B cell (primary cell): ENCODE data around the gene HS3ST3B1. TPM values are rescaled to one million over a fixed set of nuclear protein-coding genes. Genes with fewer than 3 reads are reported as not detected.

Experiments used
- ATAC-seq: fragments of 200-7000 bp; cut with Tn5 transposase; one replicate; pipeline ENCODE4 v1.10.0; 2021; ENCODE audit warnings: low read depth, mild to moderate bottlenecking, moderate number of reproducible peaks, moderate library complexity
- CTCF ChIA-PET: fragments of 350-600 bp; sonication (Branson Sonifier 250); formaldehyde crosslinking; loops from one replicate; lab custom pipeline; 2021; ENCODE audit warnings: antibody characterized with exemption, inconsistent platforms; lab: Charles Lee
- POLR2A ChIA-PET: fragments of 350-600 bp; sonication (Branson Sonifier 250); formaldehyde crosslinking; loops from one replicate; lab custom pipeline; 2021; ENCODE audit warnings: antibody characterized with exemption; lab: Charles Lee
- DNase-seq: peaks from one replicate; pipeline ENCODE4 v3.0.0; 2013
- H2AFZ ChIP-seq: 2 replicates; pipeline ENCODE4 v1.6.1; 2012; ENCODE audit warnings: mild to moderate bottlenecking, low read depth, low read length; ENCODE audit not compliant: insufficient read depth, poor library complexity, severe bottlenecking
- H3K27ac ChIP-seq, 2 donors: 1 replicate in 1 of 2; 2 replicates in 1 of 2; pipeline ENCODE4 v1.5.1; 2012 to 2013; ENCODE audit warnings: low read length in 2 of 2, mild to moderate bottlenecking in 2 of 2, moderate library complexity in 1 of 2
- H3K27me3 ChIP-seq, 4 experiments: fragments of 200-600 bp in 1 of 4; sonication (generic) in 1 of 4; replicated peaks in 1 of 4; 1 replicate in 2 of 4; 2 replicates in 2 of 4; pipeline versions ENCODE4 v1.6.1 to v1.7.0; 2013 to 2016; ENCODE audit warnings: low read length in 3 of 4, mild to moderate bottlenecking in 2 of 4, mixed read lengths in 1 of 4, moderate library complexity in 1 of 4; ENCODE audit not compliant: insufficient read depth in 4 of 4, control insufficient read depth in 3 of 4; ENCODE audit errors: control extremely low read depth in 1 of 4
- H3K36me3 ChIP-seq, 2 experiments: replicated peaks in 1 of 2; 1 replicate in 1 of 2; 2 replicates in 1 of 2; pipeline versions ENCODE4 v1.6.1 to v1.7.1; 2013; ENCODE audit warnings: low read length in 1 of 2; ENCODE audit not compliant: insufficient read depth in 2 of 2, control insufficient read depth in 1 of 2; ENCODE audit errors: control extremely low read depth in 1 of 2, extremely low read depth in 1 of 2
- H3K4me1 ChIP-seq, 2 donors: fragments of 200-600 bp in 1 of 2; sonication (generic) in 1 of 2; 1 replicate in 1 of 2; 2 replicates in 1 of 2; pipeline versions ENCODE4 v1.5.1 to v1.6.1; 2013 to 2017; ENCODE audit warnings: low read length in 2 of 2; ENCODE audit not compliant: control insufficient read depth in 2 of 2, insufficient read depth in 2 of 2
- H3K4me2 ChIP-seq: replicated peaks from 2 replicates; pipeline ENCODE3; 2012; ENCODE audit warnings: mild to moderate bottlenecking, low read depth, low read length; ENCODE audit not compliant: poor library complexity, severe bottlenecking
- H3K4me3 ChIP-seq, 5 experiments: fragments of 200-600 bp in 1 of 5; sonication (generic) in 1 of 5; 1 replicate in 3 of 5; 2 replicates in 2 of 5; pipeline versions ENCODE4 v1.5.1 to v1.7.0; 2011 to 2016; ENCODE audit warnings: low read length in 4 of 5, mild to moderate bottlenecking in 4 of 5, low read depth in 2 of 5, control low read depth in 1 of 5, moderate library complexity in 1 of 5; ENCODE audit not compliant: insufficient read depth in 1 of 5; ENCODE audit errors: control extremely low read depth in 1 of 5, extremely low read depth in 1 of 5
- H3K79me2 ChIP-seq: fragments of 200-600 bp; sonication (generic); one replicate; pipeline ENCODE4 v1.6.0; 2016; ENCODE audit warnings: low read length; ENCODE audit not compliant: control insufficient read depth, insufficient read depth
- H3K9ac ChIP-seq: fragments of 200-600 bp; sonication (generic); 2 replicates; pipeline ENCODE4 v1.6.1; 2017; ENCODE audit warnings: mild to moderate bottlenecking, low read length, moderate library complexity
- H3K9me3 ChIP-seq, 3 donors: one replicate each; pipeline versions ENCODE4 v1.6.1 to v1.7.1; 2013; ENCODE audit warnings: low read length in 2 of 3; ENCODE audit not compliant: control insufficient read depth in 2 of 3, insufficient read depth in 1 of 3; ENCODE audit errors: control extremely low read depth in 1 of 3
- H4K20me1 ChIP-seq: 2 replicates; pipeline ENCODE4 v1.6.0; 2012; ENCODE audit warnings: mild to moderate bottlenecking, low read length; ENCODE audit not compliant: insufficient read depth, control insufficient read depth, poor library complexity, severe bottlenecking
- H3K27ac Mint-ChIP-seq: one replicate; pipeline ENCODE4 v1.8.0; 2021; ENCODE audit warnings: mixed read lengths
- H3K27me3 Mint-ChIP-seq: one replicate; pipeline ENCODE4 v1.8.0; 2021; ENCODE audit warnings: mixed read lengths
- H3K4me1 Mint-ChIP-seq: one replicate; pipeline ENCODE4 v1.8.0; 2021; ENCODE audit warnings: mixed read lengths
- H3K4me3 Mint-ChIP-seq: one replicate; pipeline ENCODE4 v1.8.0; 2021; ENCODE audit warnings: mixed read lengths
- H3K9me3 Mint-ChIP-seq: one replicate; pipeline ENCODE4 v1.8.0; 2022; ENCODE audit warnings: mixed read lengths; ENCODE audit not compliant: insufficient read depth
- EZH2 ChIP-seq: IDR thresholded peaks from 2 replicates; pipeline ENCODE4 v1.6.1; 2012; ENCODE audit warnings: borderline replicate concordance, low read depth, mild to moderate bottlenecking, moderate library complexity, low read length; ENCODE audit not compliant: insufficient read depth, poor library complexity, severe bottlenecking
- WGBS: methylation state at CpG from one replicate; pipeline ENCODE4 v1.1.5; 2013; ENCODE audit warnings: missing lambda C conversion rate; ENCODE audit not compliant: insufficient coverage; 5-methylcytosine and 5-hydroxymethylcytosine counted together
- intact Hi-C: fragments of 100-400 bp; cut with micrococcal nuclease; formaldehyde crosslinking; loops from one replicate; pipeline ENCODE4 v1.10.0; 2022
- polyA plus RNA-seq: library from polyadenylated mRNA; depleted of rRNA; stranded (reverse); fragments of >200 nt; gene quantifications from 2 replicates; pipeline ENCODE4 v1.2.3, GENCODE V29; 2012
- total RNA-seq, 2 donors: library from RNA; stranded (reverse); fragments of 120-200 nt in 1 of 2; gene quantifications; 1 replicate in 1 of 2; 2 replicates in 1 of 2; pipeline versions ENCODE4 v1.2.3 to v1.2.4, GENCODE V29; 2013 to 2022
- TF ChIP-seq, protein P1 (sequence below): fragments of 200-600 bp; IDR thresholded peaks from one replicate; pipeline ENCODE4 v1.8.0; 2022; ENCODE audit warnings: antibody characterized with exemption, mild to moderate bottlenecking

HS3ST3B1 gene
- total and polyA plus RNA-seq, 2 donors (not counting 1 experiment from before 2014, with no cell fraction given) = 0.75 to 8.4 TPM

DNA sequence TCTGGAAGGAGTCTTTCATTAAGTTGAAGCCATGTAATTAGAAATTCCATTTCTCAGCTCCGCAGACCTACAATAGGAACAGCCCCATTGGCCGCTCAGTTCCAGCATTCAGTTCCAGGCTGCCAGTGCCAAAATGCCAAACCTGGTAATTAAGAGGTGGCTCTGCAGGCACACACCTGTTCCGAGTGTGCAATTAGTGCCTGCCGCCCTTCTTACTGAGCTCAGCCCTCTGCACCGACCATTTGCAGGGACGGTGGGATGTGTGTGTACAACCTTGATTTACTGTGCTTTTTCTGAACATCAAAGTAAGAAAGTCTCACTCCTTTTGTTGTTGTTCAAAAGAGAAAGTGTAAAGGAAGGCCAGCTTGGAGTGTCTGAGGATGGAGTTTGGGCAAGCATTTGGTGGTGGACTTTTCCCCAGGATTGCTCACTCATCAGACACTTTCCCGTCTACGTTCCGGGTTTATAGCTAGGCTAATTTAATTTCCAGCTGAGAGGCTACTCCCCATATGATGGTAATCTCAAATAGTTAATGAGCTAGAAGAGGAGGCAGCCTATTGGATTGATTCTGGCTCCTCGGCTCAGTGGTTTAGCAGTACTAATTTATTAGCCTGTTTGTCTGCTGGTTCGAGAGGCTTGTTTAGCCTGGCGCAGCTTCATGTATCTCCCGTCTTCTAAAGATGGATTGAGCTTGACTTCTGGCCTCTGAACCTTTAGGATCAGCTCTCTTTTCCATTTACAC, 20.0 kb downstream of the HS3ST3B1 start:
- no peak overlapping the region for H3K4me3 Mint-ChIP-seq
- Histone ChIP-seq H3K79me2 (peaks cover 7% of the 10 kb centered on the region), H3K27me3 (peaks cover 0 to 3% (median 0%) of the 10 kb centered on the region in 4 experiments), H3K4me3 (no peak overlapping the region), H3K9ac (no peak overlapping the region), H3K4me2 (no peak overlapping the region), H3K36me3 (no peaks in the 10 kb centered on the region), H3K27ac (no peak overlapping the region), H4K20me1 (no peaks in the 10 kb centered on the region), H2AFZ (no peak overlapping the region), H3K4me1 (no peaks in the 10 kb centered on the region), H3K9me3 (peaks cover 0 to 2% (median 0%) of the 10 kb centered on the region in 3 donors)
- no peaks in the 10 kb centered on the region for H3K9me3 Mint-ChIP-seq
- TF ChIP-seq EZH2 = no peak
- TF ChIP-seq, protein P1, sequence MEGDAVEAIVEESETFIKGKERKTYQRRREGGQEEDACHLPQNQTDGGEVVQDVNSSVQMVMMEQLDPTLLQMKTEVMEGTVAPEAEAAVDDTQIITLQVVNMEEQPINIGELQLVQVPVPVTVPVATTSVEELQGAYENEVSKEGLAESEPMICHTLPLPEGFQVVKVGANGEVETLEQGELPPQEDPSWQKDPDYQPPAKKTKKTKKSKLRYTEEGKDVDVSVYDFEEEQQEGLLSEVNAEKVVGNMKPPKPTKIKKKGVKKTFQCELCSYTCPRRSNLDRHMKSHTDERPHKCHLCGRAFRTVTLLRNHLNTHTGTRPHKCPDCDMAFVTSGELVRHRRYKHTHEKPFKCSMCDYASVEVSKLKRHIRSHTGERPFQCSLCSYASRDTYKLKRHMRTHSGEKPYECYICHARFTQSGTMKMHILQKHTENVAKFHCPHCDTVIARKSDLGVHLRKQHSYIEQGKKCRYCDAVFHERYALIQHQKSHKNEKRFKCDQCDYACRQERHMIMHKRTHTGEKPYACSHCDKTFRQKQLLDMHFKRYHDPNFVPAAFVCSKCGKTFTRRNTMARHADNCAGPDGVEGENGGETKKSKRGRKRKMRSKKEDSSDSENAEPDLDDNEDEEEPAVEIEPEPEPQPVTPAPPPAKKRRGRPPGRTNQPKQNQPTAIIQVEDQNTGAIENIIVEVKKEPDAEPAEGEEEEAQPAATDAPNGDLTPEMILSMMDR = no peak
- POLR2A ChIA-PET = no interaction called here
- peaks cover 2% of the 10 kb centered on the region for H3K4me1 Mint-ChIP-seq
- WGBS = 96% methylated on average over 10 of the region's 13 CpGs
- H3K27ac Mint-ChIP-seq = no peak overlapping the region
- ATAC-seq = no peak
- H3K27me3 Mint-ChIP-seq = peaks cover 8% of the 10 kb centered on the region
- intact Hi-C loops = no loop called here
- CTCF ChIA-PET = no interaction called here
- DNase-seq = no peak

DNA sequence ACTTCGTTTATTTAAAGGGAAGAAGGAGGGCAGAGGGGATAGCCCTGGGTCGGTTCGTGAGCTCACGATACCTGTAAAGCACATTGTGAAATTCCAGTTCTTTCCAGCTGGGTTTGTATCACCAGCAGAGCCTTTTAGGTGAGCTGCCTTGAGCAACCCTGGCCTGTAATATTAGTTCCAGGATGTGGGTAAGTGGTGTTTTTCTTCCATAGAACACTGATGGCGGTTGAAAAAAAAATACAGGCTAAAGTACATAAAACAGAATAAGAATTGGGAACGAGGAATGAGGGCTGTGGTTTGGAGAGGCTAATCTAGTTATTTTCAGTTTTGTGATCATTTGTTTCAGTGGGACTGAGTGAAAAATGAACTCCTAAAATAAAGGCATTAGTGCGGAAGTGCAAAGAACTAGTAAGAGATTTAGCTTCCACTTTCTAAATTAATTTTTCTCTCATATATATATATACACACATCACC, 20.6 kb downstream of the HS3ST3B1 start:
- Mint-ChIP-seq H3K27ac (no peak overlapping the region), H3K4me1 (peaks cover 2% of the 10 kb centered on the region), H3K4me3 (no peak overlapping the region), H3K9me3 (no peaks in the 10 kb centered on the region), H3K27me3 (peaks cover 8% of the 10 kb centered on the region)
- H3K9ac ChIP-seq = no peak overlapping the region
- H3K79me2 ChIP-seq = peaks cover 6% of the 10 kb centered on the region
- intact Hi-C loops = no loop called here
- no peak overlapping the region for H2AFZ ChIP-seq
- no peak for TF ChIP-seq EZH2
- TF ChIP-seq, protein P1 = no peak
- peaks cover 0 to 3% (median 0%) of the 10 kb centered on the region in 4 experiments for H3K27me3 ChIP-seq
- no peaks in the 10 kb centered on the region for H4K20me1 ChIP-seq
- no peak for DNase-seq
- POLR2A ChIA-PET = no interaction called here
- H3K27ac ChIP-seq = no peak overlapping the region
- no peak for ATAC-seq
- H3K9me3 ChIP-seq = peaks cover 0 to 2% (median 0%) of the 10 kb centered on the region in 3 donors
- no peak overlapping the region for H3K4me2 ChIP-seq
- CTCF ChIA-PET = no interaction called here
- WGBS = 83% methylated on average over 4 of the region's 7 CpGs
- no peaks in the 10 kb centered on the region for H3K4me1 ChIP-seq
- no peak overlapping the region for H3K4me3 ChIP-seq
- no peaks in the 10 kb centered on the region for H3K36me3 ChIP-seq
